ENCODE data around the gene LAPTM5. TPM values are rescaled to one million over a fixed set of nuclear protein-coding genes. Genes with fewer than 3 reads are reported as not detected.

LAPTM5 gene
- total RNA-seq, 1 experiment from 2014 or later: 1.9 TPM

- in situ Hi-C loops (cut with HindIII; ENCODE audit: low pct_unique_long_range_greater_than_20kb, low sequenced_read_pairs): no loop called here
- DNase-seq (ENCODE audit: low read depth, low spot score): no peak
- intact Hi-C loops (cut with micrococcal nuclease; ENCODE audit: unreplicated experiment): no loop called here
These were observed 41.0 kb upstream of the LAPTM5 start for GRCh38 chr1:30798389-30799232.

GRCh38 chr1:30795026-30795425 lies 37.5 kb upstream of the LAPTM5 start:
- TF ChIP-seq SIN3A (IDR thresholded peaks at IDR 0.05; ENCODE audit: borderline replicate concordance, insufficient read depth, low read depth, low read length) (no peak), POLR2AphosphoS5 (IDR thresholded peaks at IDR 0.05; ENCODE audit: low read depth, low read length) (no peak)
- in situ Hi-C loops (cut with HindIII; ENCODE audit: low pct_unique_long_range_greater_than_20kb, low sequenced_read_pairs): no loop called here
- no TSS peak for BruUV-seq (replicated peaks)
- Histone ChIP-seq H3K27ac (ENCODE audit: low read length) (no peak overlapping the region), H3K9me3 (ENCODE audit: control insufficient read depth, insufficient read depth, low read depth, low read length) (no peaks in the 10 kb centered on the region), H3K4me1 (ENCODE audit: control insufficient read depth, insufficient read depth, low read length) (no peaks in the 10 kb centered on the region), H3K27me3 (ENCODE audit: control insufficient read depth, insufficient read depth, low read length) (peaks cover 6% of the 10 kb centered on the region), H3K4me3 (ENCODE audit: low read depth in 2 of 2, low read length in 2 of 2) (no peak overlapping the region), H3K36me3 (ENCODE audit: control insufficient read depth, insufficient read depth, low read length) (no peaks in the 10 kb centered on the region)
- POLR2A ChIA-PET: no interaction called here
- no peak for ATAC-seq
- CTCF ChIA-PET: no interaction called here
- no peak for DNase-seq (ENCODE audit: low read depth, low spot score)
- intact Hi-C loops (cut with micrococcal nuclease; ENCODE audit: unreplicated experiment): no loop called here

More at GRCh38 chr1:30798389-30799232, 41.0 kb upstream of the LAPTM5 start:
- ChIA-PET CTCF (no interaction called here), POLR2A (no interaction called here)
- Histone ChIP-seq H3K36me3 (ENCODE audit: control insufficient read depth, insufficient read depth, low read length) (no peaks in the 10 kb centered on the region), H3K4me1 (ENCODE audit: control insufficient read depth, insufficient read depth, low read length) (no peaks in the 10 kb centered on the region), H3K27ac (ENCODE audit: low read length) (no peak overlapping the region), H3K27me3 (ENCODE audit: control insufficient read depth, insufficient read depth, low read length) (no peaks in the 10 kb centered on the region), H3K4me3 (ENCODE audit: low read depth in 2 of 2, low read length in 2 of 2) (no peak overlapping the region), H3K9me3 (ENCODE audit: control insufficient read depth, insufficient read depth, low read depth, low read length) (no peaks in the 10 kb centered on the region)
- no peak for TF ChIP-seq SIN3A (IDR thresholded peaks at IDR 0.05; ENCODE audit: borderline replicate concordance, insufficient read depth, low read depth, low read length)
- TF ChIP-seq TCF7L2 (IDR thresholded peaks at IDR 0.05; ENCODE audit: low read depth, low read length): no peak
- TF ChIP-seq POLR2AphosphoS5 (IDR thresholded peaks at IDR 0.05; ENCODE audit: low read depth, low read length): no peak
- no peak for TF ChIP-seq CTCF (IDR thresholded peaks at IDR 0.05)
- no peak for TF ChIP-seq REST (IDR thresholded peaks at IDR 0.05; ENCODE audit: insufficient read depth in 1 of 2, low read depth in 2 of 2, low read length in 1 of 2)
- no peak for ATAC-seq
- BruUV-seq (replicated peaks): no TSS peak

GRCh38 chr1:30794260-30794659 lies 36.7 kb upstream of the LAPTM5 start:
- ChIA-PET POLR2A (no interaction called here), CTCF (no interaction called here)
- no TSS peak for BruUV-seq (replicated peaks)
- DNase-seq (ENCODE audit: low read depth, low spot score) (no peak), ATAC-seq (no peak)
- Histone ChIP-seq H3K9me3 (ENCODE audit: control insufficient read depth, insufficient read depth, low read depth, low read length) (no peaks in the 10 kb centered on the region), H3K27me3 (ENCODE audit: control insufficient read depth, insufficient read depth, low read length) (peaks cover 6% of the 10 kb centered on the region), H3K4me3 (ENCODE audit: low read depth in 2 of 2, low read length in 2 of 2) (no peak overlapping the region), H3K27ac (ENCODE audit: low read length) (no peak overlapping the region), H3K36me3 (ENCODE audit: control insufficient read depth, insufficient read depth, low read length) (no peaks in the 10 kb centered on the region), H3K4me1 (ENCODE audit: control insufficient read depth, insufficient read depth, low read length) (no peaks in the 10 kb centered on the region)
- TF ChIP-seq POLR2AphosphoS5 (IDR thresholded peaks at IDR 0.05; ENCODE audit: low read depth, low read length) (no peak), TCF7L2 (IDR thresholded peaks at IDR 0.05; ENCODE audit: low read depth, low read length) (no peak), REST (IDR thresholded peaks at IDR 0.05; ENCODE audit: insufficient read depth in 1 of 2, low read depth in 2 of 2, low read length in 1 of 2) (no peak), SIN3A (IDR thresholded peaks at IDR 0.05; ENCODE audit: borderline replicate concordance, insufficient read depth, low read depth, low read length) (no peak), CTCF (IDR thresholded peaks at IDR 0.05) (no peak)
- intact Hi-C loops (cut with micrococcal nuclease; ENCODE audit: unreplicated experiment): no loop called here
- in situ Hi-C loops (cut with HindIII; ENCODE audit: low pct_unique_long_range_greater_than_20kb, low sequenced_read_pairs): no loop called here
